UCSD-AML1 (cell line): Measurements from ENCODE around the gene SIVA1.
A peak's percentile ranks its signal among the peaks of the same experiment; 100 is the strongest.

ENCODE experiments used
- DNase-seq: peaks from one replicate; lab custom pipeline; 2025; ENCODE audit not compliant: unreplicated experiment; lab: John Stamatoyannopoulos, UW

SIVA1 gene, protein sequence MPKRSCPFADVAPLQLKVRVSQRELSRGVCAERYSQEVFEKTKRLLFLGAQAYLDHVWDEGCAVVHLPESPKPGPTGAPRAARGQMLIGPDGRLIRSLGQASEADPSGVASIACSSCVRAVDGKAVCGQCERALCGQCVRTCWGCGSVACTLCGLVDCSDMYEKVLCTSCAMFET

GRCh38 chr14:104752735-104753527 lies at the start of gene SIVA1:
Gene SIVA1 (plus strand): TSS chr14:104753147. CDS start chr14:104753202, 55 bp downstream.
- peak; percentile 100 for DNase-seq

DNA sequence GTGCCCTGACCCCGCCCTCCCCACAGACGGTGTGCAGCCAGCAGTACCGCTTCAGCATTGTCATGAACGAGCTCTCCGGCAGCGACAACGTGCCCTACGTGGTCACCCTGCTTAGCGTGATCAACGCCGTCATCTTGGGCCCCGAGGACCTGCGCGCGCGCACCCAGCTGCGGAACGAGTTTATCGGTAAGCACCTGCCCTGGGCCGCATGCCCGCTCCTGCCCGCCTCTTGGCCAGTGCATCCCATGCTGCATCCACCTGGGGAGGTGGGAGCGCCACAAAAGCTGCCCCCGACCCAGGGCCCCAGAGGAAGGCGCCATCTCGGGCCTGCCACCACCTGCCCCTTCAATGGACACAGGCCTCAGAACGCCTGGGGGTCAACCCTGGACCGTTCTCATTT lies 49.7 kb upstream of the SIVA1 start:
- DNase-seq = no peak

GRCh38 chr14:104704252-104704651 lies 48.7 kb upstream of the SIVA1 start:
- no peak for DNase-seq

DNA sequence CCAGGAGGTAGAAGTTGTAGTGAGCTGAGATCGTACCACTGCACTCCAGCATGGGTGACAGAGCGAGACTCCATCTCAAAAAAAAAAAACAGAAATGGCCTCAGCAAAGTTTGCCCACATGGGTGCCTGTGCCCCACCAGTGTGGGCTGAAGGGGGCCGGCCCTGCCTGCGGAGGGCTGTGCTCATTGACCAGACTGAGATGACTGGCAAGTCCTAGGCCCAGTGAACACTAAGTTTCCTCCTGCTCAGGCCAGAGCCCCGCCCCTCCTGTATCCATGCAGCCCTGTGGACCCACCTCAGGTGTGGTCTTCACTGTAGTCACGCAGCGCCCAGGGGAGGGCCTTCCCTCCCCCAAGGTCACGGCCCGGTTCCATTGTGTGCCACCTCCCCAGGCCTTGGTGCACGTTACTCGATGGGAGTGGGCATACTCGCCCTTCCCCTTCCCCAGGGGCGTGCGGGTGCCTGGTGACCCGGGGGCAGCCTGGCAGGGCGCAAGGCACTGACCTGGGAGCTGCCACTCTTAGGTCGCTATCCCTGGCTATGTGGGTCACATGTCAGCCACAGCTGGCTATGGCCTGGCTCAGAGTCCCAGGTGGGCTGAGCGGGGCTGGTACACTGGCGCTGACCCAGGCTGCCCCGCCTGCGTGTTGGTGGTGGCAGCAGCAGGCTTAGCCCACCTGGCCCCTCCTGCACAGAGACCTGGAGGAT lies 47.5 kb upstream of the SIVA1 start:
- no peak for DNase-seq

- no peak for DNase-seq
Measured at GRCh38 chr14:104706733-104707607, 46.0 kb upstream of the SIVA1 start.

DNA sequence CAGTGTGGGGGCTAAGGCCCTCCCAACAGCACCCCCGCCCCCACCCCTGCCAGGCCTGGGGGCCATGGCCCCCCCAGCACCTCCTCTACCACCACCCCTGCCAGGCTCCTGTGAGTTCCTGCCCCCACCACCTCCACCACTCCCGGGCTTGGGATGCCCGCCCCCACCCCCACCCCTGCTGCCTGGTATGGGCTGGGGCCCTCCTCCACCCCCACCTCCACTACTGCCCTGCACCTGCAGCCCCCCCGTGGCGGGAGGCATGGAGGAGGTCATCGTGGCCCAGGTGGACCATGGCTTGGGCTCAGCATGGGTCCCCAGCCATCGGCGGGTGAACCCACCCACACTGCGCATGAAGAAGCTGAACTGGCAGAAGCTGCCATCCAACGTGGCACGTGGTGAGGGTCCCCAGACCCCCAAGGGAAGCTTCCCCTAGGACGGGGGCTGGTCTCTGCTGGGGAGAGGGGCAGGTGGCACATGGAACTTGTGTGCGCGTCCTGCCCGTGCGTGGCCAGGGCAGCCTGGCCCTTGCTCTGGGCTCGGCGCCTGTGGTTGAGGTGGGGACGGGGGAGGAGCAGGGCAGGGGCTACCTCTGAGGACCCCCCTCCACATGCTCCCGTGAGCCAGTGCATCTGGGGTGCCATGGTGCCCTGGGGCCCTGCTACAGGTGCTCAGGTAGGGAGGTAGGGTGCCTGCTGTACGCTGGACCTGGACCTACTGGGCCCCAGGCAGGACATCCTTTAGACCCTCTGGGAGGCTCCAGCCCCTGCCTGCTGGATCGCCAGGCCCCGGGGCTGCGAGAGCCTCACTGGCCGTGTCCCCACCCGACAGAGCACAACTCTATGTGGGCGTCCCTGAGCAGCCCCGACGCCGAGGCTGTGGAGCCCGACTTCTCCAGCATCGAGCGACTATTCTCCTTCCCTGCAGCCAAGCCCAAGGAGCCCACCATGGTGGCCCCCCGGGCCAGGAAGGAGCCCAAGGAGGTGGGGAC lies 45.0 kb upstream of the SIVA1 start:
- DNase-seq = no peak

- peak; percentile 76 for DNase-seq
Measured at GRCh38 chr14:104708606-104709268, 44.2 kb upstream of the SIVA1 start.

- DNase-seq = no peak
Measured at GRCh38 chr14:104709387-104710039, 43.4 kb upstream of the SIVA1 start.

DNA sequence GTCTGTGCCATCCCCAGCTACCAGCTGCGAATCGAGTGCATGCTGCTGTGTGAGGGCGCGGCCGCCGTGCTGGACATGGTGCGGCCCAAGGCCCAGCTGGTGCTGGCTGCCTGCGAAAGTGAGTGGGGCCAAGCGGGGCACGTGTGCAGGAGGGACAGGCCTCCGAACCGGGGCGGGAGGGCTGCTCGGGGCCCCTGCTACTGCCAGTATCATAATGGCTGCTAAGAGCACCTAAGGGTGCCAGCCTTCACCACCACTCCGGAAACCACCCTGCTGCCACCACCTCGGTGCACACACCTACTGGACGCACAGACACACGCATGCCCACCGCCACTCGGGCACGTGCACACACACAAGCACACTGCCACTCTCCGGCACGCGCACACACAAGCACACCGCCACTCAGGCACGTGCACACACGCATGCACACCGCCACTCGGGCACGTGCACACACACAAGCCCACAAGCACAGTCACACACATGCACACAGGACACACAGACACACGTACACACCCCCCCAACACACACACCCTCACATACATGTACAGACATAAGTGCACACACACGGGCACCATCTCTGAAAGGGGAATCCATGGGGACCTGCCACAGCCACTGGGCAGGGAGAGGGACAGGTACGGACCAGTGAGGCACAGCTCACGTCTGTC lies 42.7 kb upstream of the SIVA1 start:
- no peak for DNase-seq

GRCh38 chr14:104712881-104713734 lies 39.8 kb upstream of the SIVA1 start:
- DNase-seq = peak; percentile 34

DNA sequence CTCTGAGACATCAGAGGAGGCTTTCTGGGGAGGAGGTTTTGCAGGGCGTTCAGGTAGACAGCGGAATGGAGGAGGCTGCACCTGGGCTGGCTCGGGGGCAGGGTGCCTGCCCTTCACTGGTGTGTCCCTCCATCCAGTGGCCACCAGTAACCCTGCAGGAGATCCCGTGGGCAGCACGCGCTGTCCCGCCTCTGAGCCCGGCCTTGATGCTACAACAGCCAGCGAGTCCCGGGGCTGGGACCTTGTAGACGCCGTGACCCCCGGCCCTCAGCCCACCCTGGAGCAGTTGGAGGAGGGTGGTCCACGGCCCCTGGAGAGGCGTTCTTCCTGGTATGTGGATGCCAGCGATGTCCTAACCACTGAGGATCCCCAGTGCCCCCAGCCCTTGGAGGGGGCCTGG lies 38.9 kb upstream of the SIVA1 start:
- no peak for DNase-seq

- DNase-seq = no peak
Measured at GRCh38 chr14:104714681-104715080, 38.3 kb upstream of the SIVA1 start.

- DNase-seq = no peak
Measured at GRCh38 chr14:104715416-104715815, 37.5 kb upstream of the SIVA1 start.

DNA sequence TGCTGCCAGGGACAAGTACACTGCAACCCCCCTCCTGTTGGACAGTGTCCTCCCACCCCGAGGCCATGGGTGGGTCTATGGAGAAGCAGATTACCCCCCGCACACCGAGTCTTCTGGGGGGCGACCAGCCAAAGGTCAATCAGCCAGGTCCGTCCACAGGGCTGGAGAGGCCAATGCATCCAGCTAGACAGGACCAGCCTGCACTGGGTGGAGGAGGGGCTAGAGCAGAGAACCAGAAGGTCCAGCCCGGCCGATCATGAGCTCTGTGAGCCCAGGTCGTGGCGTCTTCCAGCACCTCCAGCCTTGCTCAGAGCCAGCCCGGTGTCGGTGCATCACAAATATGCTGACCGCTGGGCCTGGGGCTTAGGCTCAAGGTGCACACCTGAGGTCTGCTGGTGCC lies 37.1 kb upstream of the SIVA1 start:
- DNase-seq = no peak

GRCh38 chr14:104717137-104717536 lies 35.8 kb upstream of the SIVA1 start:
- no peak for DNase-seq

DNA sequence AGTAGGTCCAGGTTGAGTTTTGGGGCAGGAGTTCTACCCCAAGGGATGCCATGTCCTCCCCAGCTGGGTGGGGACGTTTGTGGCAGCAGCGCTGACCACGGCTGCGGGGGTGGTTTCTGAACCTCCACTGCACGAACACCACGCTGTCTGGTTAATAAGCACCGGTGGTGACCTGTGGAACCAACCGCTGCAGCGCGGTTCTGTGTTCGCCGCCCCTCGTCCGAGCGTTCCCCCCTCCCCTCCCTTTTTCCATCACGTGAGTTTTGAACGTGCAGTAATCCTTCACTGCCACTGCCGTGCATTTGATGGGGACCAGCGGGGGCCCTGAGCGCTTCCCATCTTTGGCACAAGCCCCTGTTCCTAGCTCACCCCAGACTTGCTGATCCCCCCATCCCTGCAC lies 35.3 kb upstream of the SIVA1 start:
- DNase-seq = no peak

DNA sequence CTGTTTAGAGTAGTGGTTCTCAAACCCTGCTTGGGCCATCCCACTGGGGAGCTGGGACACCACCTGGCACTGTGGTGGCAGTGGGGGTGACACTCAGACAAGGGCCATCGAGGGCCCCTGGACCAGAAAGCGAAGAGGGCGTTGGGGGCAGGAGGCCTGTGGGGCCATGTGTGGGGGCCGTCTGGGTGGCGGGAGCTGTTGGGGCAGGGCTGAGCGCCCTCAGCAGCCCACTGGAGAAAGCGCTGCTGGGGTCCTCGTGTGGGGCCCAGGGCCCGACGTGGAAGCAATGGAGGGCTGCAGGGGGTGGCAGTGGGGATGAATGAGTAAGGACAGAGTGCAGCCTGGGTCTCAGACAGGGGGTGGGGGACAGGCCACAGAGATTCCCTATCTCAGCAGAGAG lies 34.8 kb upstream of the SIVA1 start:
- DNase-seq = no peak
